IgD-negative memory B cell (primary cell): ENCODE measurements around the gene TNPO1. TPM values are rescaled to one million over a fixed set of nuclear protein-coding genes. Genes with fewer than 3 reads are reported as not detected.
A peak's percentile ranks its signal among the peaks of the same experiment; 100 is the strongest.

ENCODE experiments used
- H3K27ac Mint-ChIP-seq, 3 donors: one replicate each; pipeline ENCODE4 v1.8.0; 2020 to 2022; ENCODE audit warnings: mild to moderate bottlenecking in 3 of 3, mixed read lengths in 3 of 3, moderate library complexity in 1 of 3
- H3K27me3 Mint-ChIP-seq: one replicate; pipeline ENCODE4 v1.8.0; 2021; ENCODE audit warnings: mixed read lengths
- H3K36me3 Mint-ChIP-seq: one replicate; pipeline ENCODE4 v1.8.0; 2020; ENCODE audit warnings: mild to moderate bottlenecking, mixed read lengths
- H3K4me1 Mint-ChIP-seq, 3 donors: one replicate each; pipeline ENCODE4 v1.8.0; 2020 to 2022; ENCODE audit warnings: mixed read lengths in 3 of 3, mild to moderate bottlenecking in 1 of 3
- H3K4me3 Mint-ChIP-seq, 4 donors: one replicate each; pipeline ENCODE4 v1.8.0; 2020 to 2022; ENCODE audit warnings: mild to moderate bottlenecking in 4 of 4, mixed read lengths in 4 of 4, moderate library complexity in 3 of 4
- H3K9me3 Mint-ChIP-seq, 3 donors: one replicate each; pipeline ENCODE4 v1.8.0; 2020 to 2021; ENCODE audit warnings: mixed read lengths in 3 of 3, mild to moderate bottlenecking in 1 of 3
- polyA plus RNA-seq: library from polyadenylated mRNA; unstranded; fragments of 300-500 nt; fragmentation: Illumina TruSeq; gene quantifications from one replicate; pipeline ENCODE4 v1.2.3, GENCODE V29; 2021

TNPO1 gene
- polyA plus RNA-seq, 1 donor from 2014 or later: 40.9 TPM

GRCh38 chr5:72811849-72812248 lies 4.6 kb upstream of the TNPO1 start:
- Mint-ChIP-seq H3K36me3 (peaks cover 2% of the 10 kb centered on the region), H3K27ac (no peak overlapping the region), H3K4me3 (no peak overlapping the region), H3K9me3 (no peaks in the 10 kb centered on the region), H3K27me3 (peaks cover 25% of the 10 kb centered on the region), H3K4me1 (peaks cover 0 to 6% (median 2%) of the 10 kb centered on the region in 3 donors)

- Mint-ChIP-seq H3K4me3 (peak overlapping the region in 1 of 4 donors; percentile 38), H3K27ac (no peak overlapping the region), H3K4me1 (peaks cover 5 to 6% (median 6%) of the 10 kb centered on the region in 3 donors), H3K36me3 (peaks cover 2% of the 10 kb centered on the region), H3K27me3 (peaks cover 23% of the 10 kb centered on the region), H3K9me3 (no peaks in the 10 kb centered on the region)
Measured at GRCh38 chr5:72812488-72812887, 4.0 kb upstream of the TNPO1 start.

- Mint-ChIP-seq H3K27me3 (peaks cover 16% of the 10 kb centered on the region), H3K4me1 (peaks cover 11 to 18% (median 14%) of the 10 kb centered on the region in 3 donors), H3K9me3 (no peaks in the 10 kb centered on the region), H3K4me3 (no peak overlapping the region), H3K36me3 (peaks cover 2% of the 10 kb centered on the region), H3K27ac (no peak overlapping the region)
Measured at GRCh38 chr5:72814104-72814503, 2.4 kb upstream of the TNPO1 start.

DNA sequence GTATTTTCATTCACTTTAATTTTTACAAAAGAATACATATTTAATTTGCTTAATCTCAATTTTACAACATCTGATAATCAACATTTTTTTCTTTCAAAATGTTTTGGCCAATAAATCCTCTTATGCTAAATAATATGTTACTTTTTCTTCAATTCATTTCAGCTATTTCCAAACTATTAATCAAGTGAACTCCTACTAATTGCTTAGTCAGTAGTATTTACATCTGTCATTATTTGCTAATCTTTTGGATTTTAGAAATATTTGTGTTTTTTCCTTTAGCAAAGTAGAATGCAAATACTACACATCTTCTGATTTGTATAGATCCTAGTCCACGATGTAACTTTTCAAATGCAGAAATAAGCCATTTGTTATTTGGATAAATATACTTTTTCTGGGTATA lies 1.6 kb upstream of the TNPO1 start:
- Mint-ChIP-seq H3K9me3 (no peaks in the 10 kb centered on the region), H3K4me1 (peaks cover 13 to 20% (median 17%) of the 10 kb centered on the region in 3 donors), H3K36me3 (peaks cover 2% of the 10 kb centered on the region), H3K27ac (no peak overlapping the region), H3K4me3 (no peak overlapping the region), H3K27me3 (peaks cover 12% of the 10 kb centered on the region)

- Mint-ChIP-seq H3K4me1 (peaks cover 13 to 20% (median 17%) of the 10 kb centered on the region in 3 donors), H3K36me3 (peaks cover 2% of the 10 kb centered on the region), H3K27me3 (peaks cover 7% of the 10 kb centered on the region), H3K9me3 (no peaks in the 10 kb centered on the region), H3K4me3 (peak overlapping the region; percentile 87 to 95 (median 92)), H3K27ac (peak overlapping the region; percentile 95 to 98 (median 96))
Measured at GRCh38 chr5:72815580-72816283, 729 bp upstream of the TNPO1 start.

DNA sequence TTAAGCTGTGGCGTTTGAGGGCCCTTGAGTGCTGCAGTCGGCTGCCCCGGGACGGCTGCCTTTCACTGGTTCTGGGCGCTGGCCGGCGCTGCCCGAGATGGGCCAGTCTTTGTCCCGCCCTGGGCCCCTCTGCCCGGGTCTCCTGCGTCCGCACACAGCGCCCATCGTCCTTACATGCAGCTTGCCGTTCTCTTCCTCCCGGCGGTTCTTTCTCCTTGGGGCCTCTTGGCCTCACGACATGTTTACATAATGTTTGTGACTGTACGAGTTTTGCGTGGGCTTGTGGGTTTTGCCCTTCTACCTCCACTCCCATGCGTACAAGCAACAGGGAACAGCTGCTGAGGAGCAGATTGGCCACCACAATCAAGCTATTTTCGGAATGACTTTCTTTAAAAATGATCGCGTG lies 618 bp downstream of the TNPO1 start:
- Mint-ChIP-seq H3K4me3 (peak overlapping the region; percentile 87 to 95 (median 92)), H3K4me1 (peaks cover 13 to 23% (median 21%) of the 10 kb centered on the region in 3 donors), H3K36me3 (peaks cover 2% of the 10 kb centered on the region), H3K27me3 (peaks cover 3% of the 10 kb centered on the region), H3K9me3 (no peaks in the 10 kb centered on the region), H3K27ac (peak overlapping the region; percentile 95 to 98 (median 96))

DNA sequence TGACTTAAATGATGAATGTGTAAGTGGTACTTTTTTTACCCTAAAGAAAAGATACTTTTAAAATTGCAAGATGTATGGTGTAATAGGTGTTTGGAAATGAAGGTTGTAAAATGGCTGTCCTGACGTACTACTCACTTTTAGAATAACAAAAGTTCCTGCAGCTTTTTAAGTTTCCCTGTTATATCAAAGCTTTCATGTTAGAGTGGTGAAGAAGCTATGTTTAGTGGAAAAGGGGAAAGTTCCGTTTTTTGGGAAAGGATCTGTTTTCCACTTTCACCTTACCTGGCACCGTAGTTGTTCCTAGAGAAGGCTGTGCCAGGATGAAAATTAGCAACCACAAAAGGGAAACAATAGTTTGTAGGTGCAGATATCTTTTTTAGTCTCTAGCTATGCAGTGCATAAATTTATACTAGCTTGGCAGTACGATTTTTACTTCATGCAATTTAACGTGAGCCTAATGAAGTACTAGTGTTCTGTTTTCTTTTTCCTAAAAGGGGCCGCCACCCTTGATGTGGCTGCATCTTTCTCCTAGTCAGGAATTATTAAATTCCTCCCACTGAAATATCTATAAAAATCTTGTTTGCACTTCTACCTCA lies 1.3 kb downstream of the TNPO1 start:
- H3K27ac Mint-ChIP-seq: peak overlapping the region; percentile 95 to 98 (median 96)
- no peaks in the 10 kb centered on the region for H3K27me3 Mint-ChIP-seq
- H3K36me3 Mint-ChIP-seq: peaks cover 2% of the 10 kb centered on the region
- H3K9me3 Mint-ChIP-seq: no peaks in the 10 kb centered on the region
- peaks cover 13 to 23% (median 23%) of the 10 kb centered on the region in 3 donors for H3K4me1 Mint-ChIP-seq
- peak overlapping the region; percentile 87 to 95 (median 92) for H3K4me3 Mint-ChIP-seq

DNA sequence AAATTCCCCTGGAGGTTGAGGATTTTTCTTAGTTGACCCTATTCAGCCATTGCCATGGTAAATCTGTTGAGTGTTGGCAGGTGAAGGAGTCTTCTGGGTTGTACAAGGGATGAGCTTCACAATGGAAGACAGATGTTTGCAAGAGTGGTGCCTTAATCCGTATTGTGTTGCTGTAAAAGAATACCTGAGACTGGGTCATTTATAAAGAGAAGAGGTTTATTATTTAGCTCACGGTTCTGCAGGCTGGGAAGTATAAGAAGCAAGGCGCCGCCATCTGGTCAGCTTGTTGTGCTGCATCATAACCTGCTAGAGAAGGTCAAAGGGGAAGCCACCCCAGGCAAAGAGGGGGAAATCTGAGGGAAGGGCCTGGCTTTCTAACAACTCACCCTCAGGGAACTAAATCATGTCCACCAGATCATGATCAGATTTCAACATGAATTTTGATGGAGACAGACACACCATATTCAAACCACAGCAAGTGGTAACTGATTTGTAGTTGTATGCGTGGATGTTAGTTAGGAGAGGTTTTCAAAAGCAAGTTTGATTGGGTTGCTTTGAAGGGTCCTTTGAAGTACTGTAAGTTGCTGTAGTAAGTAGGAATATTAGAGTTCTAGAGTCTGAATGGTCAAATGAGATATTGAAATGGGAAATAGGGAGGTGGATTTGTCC lies 2.5 kb downstream of the TNPO1 start:
- H3K27me3 Mint-ChIP-seq: no peaks in the 10 kb centered on the region
- peaks cover 13 to 23% (median 23%) of the 10 kb centered on the region in 3 donors for H3K4me1 Mint-ChIP-seq
- H3K27ac Mint-ChIP-seq: peak overlapping the region in 2 of 3 donors; percentile 24 to 55
- H3K9me3 Mint-ChIP-seq: no peaks in the 10 kb centered on the region
- H3K36me3 Mint-ChIP-seq: peaks cover under 1% of the 10 kb centered on the region
- peak overlapping the region; percentile 1 to 60 (median 37) for H3K4me3 Mint-ChIP-seq

DNA sequence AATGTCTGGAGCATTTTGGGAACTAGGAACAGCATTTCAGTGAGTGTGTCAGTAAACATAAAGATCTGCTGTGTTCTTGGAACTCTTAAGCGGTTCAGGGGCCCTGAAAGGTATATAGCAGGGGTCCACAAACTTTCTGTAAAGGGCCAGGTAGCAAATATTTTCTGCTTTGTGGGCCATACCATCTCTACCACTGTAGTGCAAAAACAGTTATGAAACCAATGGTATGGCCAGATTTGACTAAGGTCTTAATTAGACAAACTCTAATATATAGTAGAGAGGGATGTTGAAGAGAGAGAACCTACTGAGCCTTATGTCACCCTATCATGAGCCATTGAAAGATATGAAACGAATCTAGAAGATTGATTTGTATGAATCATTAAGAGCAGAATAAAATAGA lies 5.3 kb downstream of the TNPO1 start:
- no peaks in the 10 kb centered on the region for H3K27me3 Mint-ChIP-seq
- no peaks in the 10 kb centered on the region for H3K36me3 Mint-ChIP-seq
- H3K4me1 Mint-ChIP-seq: peaks cover 7 to 23% (median 20%) of the 10 kb centered on the region in 3 donors

GRCh38 chr5:72822944-72823343 lies 6.5 kb downstream of the TNPO1 start:
- Mint-ChIP-seq H3K36me3 (no peaks in the 10 kb centered on the region), H3K9me3 (no peaks in the 10 kb centered on the region), H3K4me1 (peaks cover 7 to 15% (median 12%) of the 10 kb centered on the region in 3 donors), H3K27ac (no peak overlapping the region), H3K27me3 (no peaks in the 10 kb centered on the region), H3K4me3 (no peak overlapping the region)

More for the DNA sequence above, 5.3 kb downstream of the TNPO1 start:
- Mint-ChIP-seq H3K27ac (no peak overlapping the region), H3K9me3 (no peaks in the 10 kb centered on the region), H3K4me3 (no peak overlapping the region)

DNA sequence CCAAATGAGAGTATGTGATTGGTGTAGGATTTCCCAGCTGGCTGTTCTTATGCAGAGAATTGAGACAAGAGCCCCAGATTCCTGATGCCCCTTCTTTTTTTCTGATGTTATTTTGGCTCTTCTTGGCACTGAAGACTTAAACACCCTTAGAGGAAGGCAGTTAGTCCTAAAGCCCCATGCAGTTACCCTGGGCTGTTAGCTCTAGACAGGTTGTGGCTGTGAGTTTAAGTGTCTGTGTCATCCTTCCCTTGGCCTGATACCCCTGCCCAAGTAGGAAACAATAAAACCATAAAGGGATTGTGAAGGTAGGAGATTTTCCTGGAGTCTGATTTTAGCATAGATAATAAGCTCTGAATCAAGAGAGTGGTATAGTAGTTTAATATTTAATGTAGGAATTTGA lies 13.2 kb downstream of the TNPO1 start:
- Mint-ChIP-seq H3K27ac (peak overlapping the region in 1 of 3 donors; percentile 27), H3K9me3 (no peaks in the 10 kb centered on the region), H3K36me3 (peaks cover 2% of the 10 kb centered on the region), H3K4me3 (no peak overlapping the region), H3K4me1 (peaks cover 0 to 6% (median 4%) of the 10 kb centered on the region in 3 donors), H3K27me3 (no peaks in the 10 kb centered on the region)

- no peaks in the 10 kb centered on the region for H3K27me3 Mint-ChIP-seq
Measured at GRCh38 chr5:72830362-72830761, 13.9 kb downstream of the TNPO1 start.

GRCh38 chr5:72831685-72832084 lies 15.2 kb downstream of the TNPO1 start:
- peaks cover 2% of the 10 kb centered on the region for H3K36me3 Mint-ChIP-seq
- no peaks in the 10 kb centered on the region for H3K27me3 Mint-ChIP-seq
- H3K27ac Mint-ChIP-seq: no peak overlapping the region
- peaks cover 0 to 8% (median 4%) of the 10 kb centered on the region in 3 donors for H3K4me1 Mint-ChIP-seq
- no peak overlapping the region for H3K4me3 Mint-ChIP-seq
- H3K9me3 Mint-ChIP-seq: no peaks in the 10 kb centered on the region

More at GRCh38 chr5:72830362-72830761, 13.9 kb downstream of the TNPO1 start:
- H3K27ac Mint-ChIP-seq: no peak overlapping the region
- H3K4me1 Mint-ChIP-seq: peaks cover 0 to 6% (median 4%) of the 10 kb centered on the region in 3 donors
- H3K36me3 Mint-ChIP-seq: peaks cover 2% of the 10 kb centered on the region
- H3K9me3 Mint-ChIP-seq: no peaks in the 10 kb centered on the region
- H3K4me3 Mint-ChIP-seq: no peak overlapping the region

DNA sequence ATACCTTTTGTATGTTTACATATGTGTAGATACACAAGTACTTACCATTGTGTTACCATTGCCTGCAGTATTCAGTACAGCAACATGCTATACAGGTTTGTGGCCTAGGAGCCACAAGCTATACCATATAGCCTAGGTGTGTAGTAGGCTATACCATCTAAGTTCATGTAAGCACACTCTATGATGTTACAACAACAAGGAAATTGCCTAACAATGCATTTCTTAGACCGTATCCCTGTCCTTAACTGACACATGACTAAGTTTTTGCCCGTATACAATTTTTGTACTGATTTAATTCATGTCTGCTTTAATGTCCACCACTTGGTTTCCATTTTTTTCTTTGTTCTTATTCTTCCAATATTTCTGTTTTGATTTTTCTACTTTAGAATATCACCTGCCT lies 18.5 kb downstream of the TNPO1 start:
- peaks cover under 1% of the 10 kb centered on the region for H3K36me3 Mint-ChIP-seq
- peaks cover 0 to 9% (median 4%) of the 10 kb centered on the region in 3 donors for H3K4me1 Mint-ChIP-seq
- no peak overlapping the region for H3K27ac Mint-ChIP-seq
- H3K27me3 Mint-ChIP-seq: no peaks in the 10 kb centered on the region
- H3K4me3 Mint-ChIP-seq: no peak overlapping the region
- H3K9me3 Mint-ChIP-seq: no peaks in the 10 kb centered on the region

DNA sequence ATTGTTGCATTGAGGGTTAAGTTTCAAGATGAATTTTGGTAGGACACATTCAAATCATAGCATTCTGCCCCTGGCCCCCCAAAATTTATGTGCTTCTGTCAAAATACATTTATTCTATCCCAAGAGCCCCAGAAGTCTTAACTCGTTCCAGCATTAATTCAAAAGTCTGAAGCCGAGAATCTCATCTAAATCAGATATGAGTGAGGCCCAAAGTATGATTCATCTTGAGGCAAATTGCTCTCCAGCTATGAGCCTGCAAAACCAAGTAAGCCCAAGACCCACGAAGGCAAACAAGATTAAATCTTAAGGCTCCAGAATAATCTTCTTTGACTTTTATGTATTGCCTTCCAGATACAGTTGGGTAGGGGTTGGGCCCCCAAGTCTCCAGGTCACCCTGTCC lies 19.2 kb downstream of the TNPO1 start:
- H3K4me1 Mint-ChIP-seq: peaks cover 0 to 10% (median 6%) of the 10 kb centered on the region in 3 donors
- no peaks in the 10 kb centered on the region for H3K36me3 Mint-ChIP-seq
- no peaks in the 10 kb centered on the region for H3K9me3 Mint-ChIP-seq
- H3K4me3 Mint-ChIP-seq: no peak overlapping the region
- no peak overlapping the region for H3K27ac Mint-ChIP-seq
- no peaks in the 10 kb centered on the region for H3K27me3 Mint-ChIP-seq
